Measurements from ENCODE around the gene FMN1. TPM values are rescaled to one million over a fixed set of nuclear protein-coding genes. Genes with fewer than 3 reads are reported as not detected.

Gene FMN1
- total and polyA plus RNA-seq, 2 of the 13 experiments (the other 11 are each of a cell fraction or from before 2014, with no cell fraction given) = 0.20 to 0.60 TPM

- ChIA-PET CTCF (ENCODE audit: low intra/inter-chr PET ratio, low total read pairs) (interaction anchor here (3.3 kb wide), 1 partner anchor 110 kb away, joined by 30 read pairs; no protein-coding TSS in a partner anchor), POLR2A (no interaction called here)
- Histone ChIP-seq H3K4me2 (ENCODE audit: low read depth, low read length) (no peak overlapping the region), H3K4me1 (ENCODE audit: insufficient read depth, low read length) (no peaks in the 10 kb centered on the region), H3K9ac (ENCODE audit: insufficient read depth, low read depth, low read length) (no peak overlapping the region), H3K4me3 (replicated peaks in 1 of 3; ENCODE audit: insufficient read depth in 1 of 3, low read depth in 2 of 3, low read length in 3 of 3) (no peak overlapping the region), H2AFZ (ENCODE audit: low read length) (no peak overlapping the region), H4K20me1 (ENCODE audit: insufficient read depth, low read length) (no peaks in the 10 kb centered on the region), H3K79me2 (ENCODE audit: insufficient read depth, low read length) (no peaks in the 10 kb centered on the region), H3K36me3 (replicated peaks in 1 of 2; ENCODE audit: control insufficient read depth in 1 of 2, insufficient read depth in 2 of 2, low read length in 2 of 2) (no peaks in the 10 kb centered on the region), H3K9me3 (ENCODE audit: low read length) (no peaks in the 10 kb centered on the region), H3K27me3 (ENCODE audit: control insufficient read depth in 1 of 2, insufficient read depth in 2 of 2, low read length in 2 of 2) (no peaks in the 10 kb centered on the region), H3K27ac (ENCODE audit: extremely low read length, insufficient read depth, low read length) (no peak overlapping the region)
- 23% methylated on average over 2 of the region's 2 CpGs for WGBS (ENCODE audit: low lambda C conversion rate)
- no peak for ATAC-seq
- DNase-seq (ENCODE audit: low spot score) = no peak
- in situ Hi-C loops (cut with HindIII; ENCODE audit: extremely low pct_ligation_motif_present, low pct_unique_long_range_greater_than_20kb) = no loop called here
- BruUV-seq (replicated peaks) = no TSS peak
- no peak for FAIRE-seq
- TF ChIP-seq THRA (CRISPR knock-in tag; IDR thresholded peaks at IDR 0.05; ENCODE audit: borderline replicate concordance) (no peak), SRSF4 (IDR thresholded peaks at IDR 0.05; ENCODE audit: low read depth, low read length, poor library complexity, severe bottlenecking) (no peak), ZNF446 (CRISPR knock-in tag; IDR thresholded peaks at IDR 0.05) (no peak), ZNF598 (CRISPR knock-in tag; IDR thresholded peaks at IDR 0.05; ENCODE audit: borderline replicate concordance) (no peak), ZNF251 (CRISPR knock-in tag; IDR thresholded peaks at IDR 0.05) (no peak), ZNF30 (CRISPR knock-in tag; IDR thresholded peaks at IDR 0.05) (no peak), USF2 (IDR thresholded peaks at IDR 0.05; ENCODE audit: low read depth, low read length) (no peak), USF2 (CRISPR knock-in tag; IDR thresholded peaks at IDR 0.05; ENCODE audit: borderline replicate concordance) (no peak), CEBPG (CRISPR knock-in tag; IDR thresholded peaks at IDR 0.05) (no peak), DR1 (CRISPR knock-in tag; IDR thresholded peaks at IDR 0.05) (no peak), RXRB (CRISPR knock-in tag; IDR thresholded peaks at IDR 0.05; ENCODE audit: borderline replicate concordance) (no peak), RFXAP (CRISPR knock-in tag; IDR thresholded peaks at IDR 0.05; ENCODE audit: borderline replicate concordance) (no peak), PRPF4 (IDR thresholded peaks at IDR 0.05; ENCODE audit: low read depth, low read length, poor library complexity, severe bottlenecking) (no peak), TFDP1 (CRISPR knock-in tag; IDR thresholded peaks at IDR 0.05; ENCODE audit: borderline replicate concordance) (no peak), ZNF572 (CRISPR knock-in tag; IDR thresholded peaks at IDR 0.05) (no peak), NCOA1 (CRISPR knock-in tag; IDR thresholded peaks at IDR 0.05) (no peak), ZNF619 (CRISPR knock-in tag; IDR thresholded peaks at IDR 0.05) (no peak)
- intact Hi-C loops (cut with micrococcal nuclease; ENCODE audit: unreplicated experiment) = loop anchor here (5.0 kb wide), 1 partner anchor 45 kb away; no protein-coding TSS in a partner anchor
Measured at GRCh38 chr15:33022629-33023028, 171.9 kb downstream of the FMN1 start.

All from HepG2 (cell line).